Measurements from ENCODE around the gene GUCY2C.
A peak's percentile ranks its signal among the peaks of the same experiment; 100 is the strongest.

Gene GUCY2C

DNA sequence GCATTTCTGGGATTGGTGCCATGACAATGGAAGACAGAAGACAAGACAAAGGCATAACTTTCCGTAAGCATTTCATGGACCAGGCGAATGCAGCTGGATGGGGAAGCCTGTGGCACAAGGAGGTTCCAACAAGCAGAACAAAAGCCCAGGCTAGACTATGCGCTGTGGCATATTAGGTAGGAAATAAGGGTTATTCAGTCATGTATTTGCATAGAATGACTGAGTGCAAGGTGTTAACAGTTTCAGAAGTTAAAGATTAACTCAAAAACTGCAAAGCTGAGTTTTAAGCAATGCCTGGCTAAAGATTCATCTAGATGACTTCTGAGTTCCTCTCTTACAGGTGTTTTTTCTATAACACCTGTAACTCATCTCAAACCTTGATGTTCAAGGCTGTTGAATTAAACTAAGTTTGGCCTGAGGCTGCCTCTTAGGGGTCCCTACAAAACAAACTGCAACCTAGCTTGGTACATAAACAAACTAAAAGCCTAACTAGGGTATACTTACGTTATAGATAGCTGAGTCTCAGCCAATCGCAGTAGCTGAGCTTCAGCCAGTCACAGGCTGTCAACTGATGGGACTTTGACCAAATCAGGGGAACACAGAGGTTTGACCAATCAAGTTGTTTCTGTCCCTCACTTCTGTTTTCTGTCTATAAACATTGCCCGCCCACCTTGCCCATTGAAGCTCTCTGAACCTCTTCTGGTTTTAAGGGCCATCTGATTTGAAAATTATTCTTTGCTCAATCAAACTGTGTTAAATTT lies 76.5 kb downstream of the GUCY2C start:
- no peak for DNase-seq

DNA sequence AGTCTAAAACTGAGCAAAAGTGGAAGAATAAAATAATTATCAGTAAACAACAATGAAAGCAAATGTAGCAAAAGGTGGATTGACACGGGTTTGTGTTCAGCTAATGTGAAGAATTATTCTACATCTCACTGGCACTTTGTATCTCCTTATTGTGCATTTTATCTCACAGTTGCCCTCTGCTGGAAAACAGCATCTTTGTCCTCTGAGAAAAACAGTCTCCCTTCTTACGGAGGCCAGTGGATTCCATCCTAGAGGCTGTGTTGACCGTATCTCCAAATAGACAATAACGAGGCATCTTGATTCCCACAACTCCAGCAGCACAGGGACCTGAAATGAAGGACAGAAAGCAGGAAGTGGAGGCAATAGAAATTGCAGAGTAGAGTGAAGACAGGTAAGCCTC lies 77.4 kb downstream of the GUCY2C start:
- DNase-seq: peak; percentile 13

GRCh38 chr12:14614704-14615121 lies 81.7 kb downstream of the GUCY2C start:
- DNase-seq: no peak

GRCh38 chr12:14613718-14614117 lies 82.7 kb downstream of the GUCY2C start:
- DNase-seq: no peak

DNA sequence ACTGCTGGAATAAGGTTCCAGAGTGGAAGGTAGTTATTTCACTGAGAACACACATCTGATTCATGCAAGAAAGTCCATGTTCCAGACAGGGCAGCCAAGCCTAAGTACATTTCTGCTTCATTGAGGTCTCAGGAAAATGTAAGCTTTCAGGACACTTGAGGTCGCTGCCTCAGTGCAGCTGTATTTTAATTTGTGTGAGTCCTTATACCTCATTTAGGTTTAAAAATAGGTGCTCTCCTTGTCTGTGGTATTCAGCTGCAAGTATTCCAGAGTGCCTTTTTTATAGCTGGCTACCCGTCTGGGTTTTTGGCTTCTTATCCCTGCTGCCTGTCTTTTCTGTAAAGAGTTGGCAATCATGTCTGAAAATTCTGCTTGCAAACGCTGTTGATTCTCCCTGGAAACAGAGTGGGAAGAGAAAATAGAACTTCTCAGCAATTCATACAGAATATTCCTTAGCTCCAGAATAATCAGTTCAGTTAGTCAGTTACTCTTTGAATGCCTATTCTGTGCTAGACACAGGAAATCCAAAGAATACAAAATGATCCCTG lies 83.4 kb downstream of the GUCY2C start:
- DNase-seq: no peak

GRCh38 chr12:14612250-14612649 lies 84.1 kb downstream of the GUCY2C start:
- no peak for DNase-seq

DNA sequence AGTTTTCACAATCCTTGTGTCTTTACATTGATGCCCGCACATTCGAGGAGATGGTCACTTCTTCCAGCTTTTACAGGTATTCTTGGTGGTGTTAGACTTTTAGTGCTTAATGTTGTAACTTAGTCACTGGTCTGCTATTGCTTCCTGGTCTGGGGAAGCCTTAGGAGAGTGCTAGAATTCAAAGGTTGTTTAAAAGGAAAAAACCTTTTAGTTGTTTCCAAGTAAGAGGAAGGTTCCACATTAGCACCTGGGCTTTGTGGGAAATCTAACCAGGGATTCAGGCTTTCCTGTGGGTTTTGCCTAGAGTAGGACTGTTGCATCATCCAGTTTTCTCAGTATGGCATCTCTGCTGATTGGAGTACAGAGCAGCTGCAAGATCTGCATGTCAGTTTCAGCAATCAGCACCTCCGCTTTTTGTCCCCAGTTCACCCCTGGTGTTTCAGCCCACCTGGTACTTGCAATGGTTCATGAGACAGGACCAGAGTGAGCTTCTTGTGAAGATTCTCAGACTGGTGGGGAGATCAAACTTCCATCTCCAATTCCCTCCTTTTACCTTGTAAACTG lies 84.7 kb downstream of the GUCY2C start:
- no peak for DNase-seq

- no peak for DNase-seq
Measured at GRCh38 chr12:14607568-14607967, 88.8 kb downstream of the GUCY2C start.

- DNase-seq: no peak
Measured at GRCh38 chr12:14605401-14605989, 90.9 kb downstream of the GUCY2C start.

GRCh38 chr12:14601692-14602478 lies 94.5 kb downstream of the GUCY2C start:
- peak; percentile 82 for DNase-seq

- no peak for DNase-seq
Measured at GRCh38 chr12:14597480-14597879, 98.9 kb downstream of the GUCY2C start.

DNA sequence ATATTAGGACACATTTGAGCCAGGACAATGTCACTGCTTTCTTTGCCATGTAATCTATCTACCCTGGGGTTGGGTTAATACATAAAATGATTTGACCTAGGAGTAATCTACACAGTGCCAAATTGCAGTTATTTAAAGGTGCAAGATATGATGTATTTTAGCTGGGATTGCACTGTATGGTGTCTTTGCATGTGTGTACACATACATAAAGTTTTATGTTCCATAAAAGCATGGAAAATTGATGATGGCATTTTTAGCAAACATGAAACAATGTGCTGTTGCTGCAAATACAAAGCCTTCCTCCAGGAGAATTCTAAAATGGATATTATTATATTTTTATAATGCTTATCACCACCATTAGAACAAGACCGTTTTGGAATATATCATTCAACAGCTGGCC lies 104.7 kb downstream of the GUCY2C start:
- DNase-seq: no peak

GRCh38 chr12:14589169-14590004 lies 107.0 kb downstream of the GUCY2C start:
- no peak for DNase-seq

GRCh38 chr12:14588571-14588970 lies 107.8 kb downstream of the GUCY2C start:
- DNase-seq: no peak

DNA sequence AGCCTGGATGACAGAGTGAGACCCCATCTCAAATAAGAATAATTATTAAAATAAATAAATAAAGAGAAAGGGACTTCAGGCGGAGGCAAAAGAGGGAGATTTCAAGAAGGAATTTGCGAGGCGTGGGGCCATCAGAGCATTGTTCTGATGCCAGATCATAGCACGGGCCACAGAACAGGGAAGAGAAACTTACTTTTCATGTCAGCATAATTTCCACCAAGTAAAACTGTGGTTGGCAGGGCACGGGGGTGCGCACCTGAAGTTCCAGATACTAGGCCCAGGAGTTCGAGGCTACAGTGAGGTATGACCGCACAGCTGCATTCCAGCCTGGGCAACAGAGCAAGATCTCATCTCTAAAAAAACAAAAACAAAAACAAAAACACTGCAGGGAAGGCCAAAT lies 117.8 kb downstream of the GUCY2C start:
- no peak for DNase-seq

GRCh38 chr12:14577344-14577743 lies 119.1 kb downstream of the GUCY2C start:
- no peak for DNase-seq

DNA sequence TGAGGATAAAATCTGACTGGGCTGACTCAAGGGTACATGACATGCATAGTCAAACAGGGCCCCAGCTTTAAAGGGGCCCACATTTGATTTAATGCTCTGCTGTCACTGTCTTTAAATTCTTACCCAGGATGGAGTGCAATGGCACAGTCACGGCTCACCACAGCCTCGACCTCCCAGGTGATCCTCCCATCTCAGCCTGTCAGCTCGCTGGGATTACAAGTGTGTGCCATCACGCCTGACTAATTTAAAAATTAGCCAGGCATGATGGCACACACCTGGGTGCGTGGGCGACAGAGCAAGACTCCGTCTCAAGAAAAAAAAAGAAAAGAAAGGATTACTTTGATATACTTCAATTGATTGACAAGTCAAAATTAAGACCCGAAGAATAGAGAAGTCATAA lies 119.5 kb downstream of the GUCY2C start:
- no peak for DNase-seq

DNA sequence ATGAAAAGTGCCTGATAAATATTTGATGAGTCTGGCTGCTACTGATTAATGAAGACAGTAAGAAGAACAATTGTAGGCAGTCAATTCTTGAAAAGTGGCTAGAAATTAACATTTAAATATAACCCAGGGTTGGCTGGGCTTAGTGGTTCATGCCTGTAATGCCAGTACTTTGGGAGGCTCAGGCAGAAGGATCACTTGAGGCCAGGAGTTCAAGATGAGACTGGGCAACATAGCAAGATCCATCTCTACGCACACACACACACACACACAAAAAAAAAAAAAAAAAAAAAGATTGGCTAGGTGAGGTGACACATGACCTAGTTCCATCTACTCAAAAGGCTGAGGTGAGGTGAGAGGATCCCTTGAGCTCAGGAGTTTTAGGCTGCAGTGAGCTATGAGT lies 120.8 kb downstream of the GUCY2C start:
- DNase-seq: no peak

GRCh38 chr12:14573118-14573517 lies 123.3 kb downstream of the GUCY2C start:
- no peak for DNase-seq

DNA sequence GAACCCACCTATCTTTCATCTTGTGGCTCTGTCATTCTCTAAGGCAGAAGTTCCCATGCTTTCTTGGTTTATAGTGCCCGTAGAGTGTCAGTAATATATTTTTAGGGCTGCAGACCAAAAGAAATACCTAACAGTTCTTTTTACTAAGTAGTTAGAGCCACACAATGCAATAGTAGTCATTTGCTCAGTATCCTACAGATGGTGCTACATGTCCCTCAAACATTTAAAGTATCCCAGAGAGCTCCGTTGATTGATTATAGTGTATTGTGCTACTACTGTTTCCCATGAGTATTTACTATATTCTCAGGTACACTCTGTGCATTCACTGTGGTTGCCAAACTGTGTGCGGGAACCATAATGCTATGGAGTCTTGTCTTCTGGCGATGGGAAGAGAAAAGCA lies 124.0 kb downstream of the GUCY2C start:
- DNase-seq: no peak

DNA sequence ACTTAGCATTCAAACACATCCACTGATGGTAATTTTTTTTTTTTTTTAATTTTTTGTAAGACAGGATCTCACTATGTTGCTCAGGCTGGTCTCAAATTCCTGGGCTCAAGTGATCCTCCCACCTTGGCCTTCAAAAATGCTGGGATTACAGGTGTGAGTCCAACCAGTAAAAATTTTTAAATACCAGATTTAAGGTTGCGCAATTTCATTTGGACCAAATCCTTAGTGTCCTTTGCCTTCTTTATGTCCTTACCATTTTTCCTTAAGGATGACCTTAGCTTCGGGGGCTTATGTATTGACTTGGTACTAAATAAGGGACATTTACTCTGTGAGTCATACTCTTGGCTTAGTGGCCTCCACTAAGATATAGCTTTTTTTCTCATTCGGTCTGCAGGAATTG lies 124.6 kb downstream of the GUCY2C start:
- no peak for DNase-seq

- no peak for DNase-seq
Measured at GRCh38 chr12:14570231-14570630, 126.2 kb downstream of the GUCY2C start.

Measured in DMS153 (cell line).